K562 (cell line): Measurements from ENCODE around the gene TMOD2. TPM values are rescaled to one million over a fixed set of nuclear protein-coding genes. Genes with fewer than 3 reads are reported as not detected.

Source experiments
- ATF7 ChIP-seq: fragments of 450-650 bp; IDR thresholded peaks from 2 replicates; pipeline ENCODE4 v1.7.1; 2014; ENCODE audit warnings: mild to moderate bottlenecking, moderate library complexity
- BCL6 ChIP-seq: fragments of 250-450 bp; sonication (Bioruptor Pico); IDR thresholded peaks from 2 replicates; pipeline ENCODE4 v1.4.0; 2020
- BRF1 ChIP-seq: IDR thresholded peaks from 3 replicates; pipeline ENCODE4 v1.6.1; 2011; ENCODE audit warnings: borderline replicate concordance, mild to moderate bottlenecking; ENCODE audit not compliant: insufficient read length; ENCODE audit errors: extremely low read depth
- EWSR1 ChIP-seq: fragments of 450-650 bp; IDR thresholded peaks from 2 replicates; pipeline ENCODE4 v1.6.1; 2018; ENCODE audit warnings: borderline replicate concordance, mild to moderate bottlenecking, low read depth, moderate library complexity; ENCODE audit not compliant: partially characterized antibody
- FOXJ3 ChIP-seq: sonication (generic); formaldehyde crosslinking; IDR thresholded peaks from 2 replicates; pipeline ENCODE4 v1.4.0; 2020; ENCODE audit warnings: mild to moderate bottlenecking, missing genetic modification reagents
- HSF4 ChIP-seq: fragments of 250-450 bp; sonication (Bioruptor Pico); IDR thresholded peaks from 2 replicates; pipeline ENCODE4 v2.1.2; 2022; ENCODE audit warnings: mild to moderate bottlenecking, moderate library complexity, borderline replicate concordance
- ILK ChIP-seq: fragments of 450-650 bp; IDR thresholded peaks from 2 replicates; pipeline ENCODE4 v1.6.1; 2016; ENCODE audit warnings: missing genetic modification characterization, low read depth, mild to moderate bottlenecking, missing compliant biosample characterization, moderate library complexity, borderline replicate concordance
- JUND ChIP-seq, 2 experiments: IDR thresholded peaks; 2 replicates in 1 of 2; 3 replicates in 1 of 2; pipeline ENCODE4 v1.6.1; 2011; ENCODE audit warnings: borderline replicate concordance in 2 of 2, low read depth in 2 of 2, low read length in 2 of 2, improper control_type of control experiment in 1 of 2, missing biosample characterization in 1 of 2, missing genetic modification characterization in 1 of 2, missing genetic modification reagents in 1 of 2
- KDM1A ChIP-seq, 2 experiments: fragments of 450-650 bp; IDR thresholded peaks; 2 replicates each; pipeline ENCODE4 v1.6.1; 2016; ENCODE audit warnings: mild to moderate bottlenecking in 2 of 2
- LARP7 ChIP-seq: fragments of 450-650 bp; IDR thresholded peaks from 2 replicates; pipeline ENCODE4 v1.6.1; 2016
- MEF2A ChIP-seq: IDR thresholded peaks from 2 replicates; pipeline ENCODE4 v1.6.1; 2011; ENCODE audit warnings: low read depth, mild to moderate bottlenecking, low read length, moderate library complexity; ENCODE audit not compliant: control insufficient read depth
- MYC ChIP-seq, 2 experiments: fragments of 250-450 bp in 1 of 2; sonication (Bioruptor Pico) in 1 of 2; IDR thresholded peaks; 2 replicates each; pipeline versions ENCODE4 v1.5.1 to v1.6.1; 2012 to 2021; ENCODE audit warnings: low read depth in 2 of 2, borderline replicate concordance in 1 of 2, improper control_type of control experiment in 1 of 2, low read length in 1 of 2, mild to moderate bottlenecking in 1 of 2, moderate library complexity in 1 of 2
- PML ChIP-seq: IDR thresholded peaks from 2 replicates; pipeline ENCODE4 v1.6.1; 2012; ENCODE audit warnings: low read length, inconsistent platforms
- RFX5 ChIP-seq: IDR thresholded peaks from 2 replicates; pipeline ENCODE4 v1.6.1; 2011; ENCODE audit warnings: low read depth, mild to moderate bottlenecking, improper control_type of control experiment, low read length
- SIX5 ChIP-seq, 2 experiments: IDR thresholded peaks; 2 replicates each; pipeline ENCODE4 v1.6.1; 2011; ENCODE audit warnings: low read length in 2 of 2, borderline replicate concordance in 1 of 2, low read depth in 1 of 2, mild to moderate bottlenecking in 1 of 2, moderate library complexity in 1 of 2; ENCODE audit not compliant: insufficient read depth in 1 of 2
- ZKSCAN3 ChIP-seq: fragments of 250-450 bp; sonication (Bioruptor Pico); IDR thresholded peaks from 2 replicates; pipeline ENCODE4 v1.4.0; 2020
- ZNF3 ChIP-seq: fragments of 250-450 bp; sonication (Bioruptor Pico); IDR thresholded peaks from 2 replicates; pipeline ENCODE4 v1.5.0; 2021; ENCODE audit warnings: mild to moderate bottlenecking, moderate library complexity
- polyA plus RNA-seq, 8 experiments: library from polyadenylated mRNA; depleted of rRNA in 4 of 8; stranded (reverse) in 5 of 8; unstranded in 3 of 8; fragments of >200 nt; fragmentation: Nextera tagmentation in 2 of 8; fragmentation: Illumina TruSeq in 1 of 8; extraction: Ambion mirVana in 2 of 8; extraction: Trizol in 1 of 8; gene quantifications; 2 replicates each; pipeline versions ENCODE4 v1.2.1 to v1.2.3, GENCODE V29; 2011 to 2014; ENCODE audit warnings: inconsistent platforms in 1 of 8, missing spikeins in 1 of 8
- total RNA-seq, 7 experiments: library from RNA; depleted of rRNA in 6 of 7; stranded (reverse); fragments of >200 nt in 6 of 7; fragmentation: Illumina TruSeq in 2 of 7; extraction: Trizol in 2 of 7; gene quantifications; 2 replicates each; pipeline versions ENCODE4 v1.2.1 to v1.2.3, GENCODE V29; 2011 to 2021; ENCODE audit warnings: low replicate concordance in 1 of 7
- TF ChIP-seq, protein P1 (sequence below): fragments of 250-450 bp; sonication (Bioruptor Pico); IDR thresholded peaks from 2 replicates; pipeline ENCODE4 v1.4.0; 2020; ENCODE audit warnings: mild to moderate bottlenecking, moderate library complexity
- TF ChIP-seq, protein P2 (sequence below): fragments of 450-650 bp; IDR thresholded peaks from 2 replicates; pipeline ENCODE4 v1.6.1; 2016

TMOD2 gene
- total and polyA plus RNA-seq, 9 of the 15 experiments (the other 6 are each of a cell fraction or from before 2014, with no cell fraction given): 0.49 to 3.8 (median 3.0) TPM

DNA sequence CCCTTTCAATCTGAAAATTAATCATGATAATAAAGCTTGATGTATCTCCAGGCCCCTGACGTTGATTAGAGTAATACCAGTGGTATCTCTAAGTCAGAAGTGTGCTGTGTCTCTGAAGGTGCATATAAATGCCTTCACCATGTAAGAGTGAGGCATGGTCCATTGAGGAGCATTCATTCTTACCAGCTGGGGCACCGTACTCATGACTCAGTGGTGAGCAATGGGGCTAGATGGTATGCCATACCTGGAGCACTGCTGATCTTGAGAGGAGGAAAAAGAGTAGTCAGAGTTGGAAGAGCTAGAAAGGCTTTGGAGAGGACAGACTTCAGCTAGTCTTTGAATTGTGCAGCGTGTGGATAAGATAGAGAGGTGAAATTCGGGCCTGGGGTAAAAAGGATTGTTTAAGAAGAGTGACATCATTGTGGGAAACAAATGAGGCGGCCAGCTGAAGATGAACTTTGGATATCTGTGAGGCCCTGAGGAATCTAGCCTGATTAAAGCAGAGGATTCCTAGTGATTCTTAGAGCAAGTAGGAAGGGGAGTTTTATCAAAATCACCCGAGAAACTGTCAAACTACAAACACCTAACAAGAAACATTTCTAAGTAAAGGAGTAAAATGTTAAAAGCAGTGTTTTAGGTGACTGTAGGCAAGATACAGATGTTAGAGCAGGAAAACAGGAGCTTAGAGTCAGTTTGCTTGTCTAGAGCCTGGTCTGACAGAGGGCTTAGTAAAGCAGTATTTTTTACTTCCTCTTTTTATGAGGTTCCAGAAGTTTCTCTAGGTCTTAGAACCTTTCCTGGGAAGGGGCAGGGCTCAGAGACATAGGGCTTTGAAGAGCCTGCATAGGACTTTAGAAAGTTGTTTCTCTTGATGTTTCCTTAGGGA is 91.7 kb downstream of the TMOD2 start (continued):
- TF ChIP-seq, protein P1, sequence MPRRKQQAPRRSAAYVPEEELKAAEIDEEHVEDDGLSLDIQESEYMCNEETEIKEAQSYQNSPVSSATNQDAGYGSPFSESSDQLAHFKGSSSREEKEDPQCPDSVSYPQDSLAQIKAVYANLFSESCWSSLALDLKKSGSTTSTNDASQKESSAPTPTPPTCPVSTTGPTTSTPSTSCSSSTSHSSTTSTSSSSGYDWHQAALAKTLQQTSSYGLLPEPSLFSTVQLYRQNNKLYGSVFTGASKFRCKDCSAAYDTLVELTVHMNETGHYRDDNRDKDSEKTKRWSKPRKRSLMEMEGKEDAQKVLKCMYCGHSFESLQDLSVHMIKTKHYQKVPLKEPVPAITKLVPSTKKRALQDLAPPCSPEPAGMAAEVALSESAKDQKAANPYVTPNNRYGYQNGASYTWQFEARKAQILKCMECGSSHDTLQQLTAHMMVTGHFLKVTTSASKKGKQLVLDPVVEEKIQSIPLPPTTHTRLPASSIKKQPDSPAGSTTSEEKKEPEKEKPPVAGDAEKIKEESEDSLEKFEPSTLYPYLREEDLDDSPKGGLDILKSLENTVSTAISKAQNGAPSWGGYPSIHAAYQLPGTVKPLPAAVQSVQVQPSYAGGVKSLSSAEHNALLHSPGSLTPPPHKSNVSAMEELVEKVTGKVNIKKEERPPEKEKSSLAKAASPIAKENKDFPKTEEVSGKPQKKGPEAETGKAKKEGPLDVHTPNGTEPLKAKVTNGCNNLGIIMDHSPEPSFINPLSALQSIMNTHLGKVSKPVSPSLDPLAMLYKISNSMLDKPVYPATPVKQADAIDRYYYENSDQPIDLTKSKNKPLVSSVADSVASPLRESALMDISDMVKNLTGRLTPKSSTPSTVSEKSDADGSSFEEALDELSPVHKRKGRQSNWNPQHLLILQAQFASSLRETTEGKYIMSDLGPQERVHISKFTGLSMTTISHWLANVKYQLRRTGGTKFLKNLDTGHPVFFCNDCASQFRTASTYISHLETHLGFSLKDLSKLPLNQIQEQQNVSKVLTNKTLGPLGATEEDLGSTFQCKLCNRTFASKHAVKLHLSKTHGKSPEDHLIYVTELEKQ (CRISPR knock-in tag): no peak
- TF ChIP-seq ILK (tag) (no peak), MYC (IDR thresholded peaks at IDR 0.05; ENCODE audit: low read depth, low read length) (no peak), MYC (CRISPR knock-in tag; IDR thresholded peaks at IDR 0.05; ENCODE audit: borderline replicate concordance, low read depth) (no peak), KDM1A (IDR thresholded peaks at IDR 0.05) (no peak), ZKSCAN3 (CRISPR knock-in tag) (no peak), EWSR1 (no peak), LARP7 (no peak), PML (no peak), JUND (IDR thresholded peaks at IDR 0.05; ENCODE audit: borderline replicate concordance, low read depth, low read length) (no peak), JUND (tag; IDR thresholded peaks at IDR 0.05; ENCODE audit: borderline replicate concordance, low read depth, low read length) (peak; percentile 78; the same call in 2 of the 3 replicates), MEF2A (no peak), HSF4 (CRISPR knock-in tag) (no peak), FOXJ3 (no peak), BRF1 (no peak), ZNF3 (CRISPR knock-in tag) (no peak), BCL6 (no peak), ATF7 (peak; percentile 90), SIX5 (IDR thresholded peaks at IDR 0.05; ENCODE audit: borderline replicate concordance in 1 of 2, insufficient read depth in 1 of 2, low read depth in 1 of 2, low read length in 2 of 2) (no peak), RFX5 (no peak)
- TF ChIP-seq, protein P2, sequence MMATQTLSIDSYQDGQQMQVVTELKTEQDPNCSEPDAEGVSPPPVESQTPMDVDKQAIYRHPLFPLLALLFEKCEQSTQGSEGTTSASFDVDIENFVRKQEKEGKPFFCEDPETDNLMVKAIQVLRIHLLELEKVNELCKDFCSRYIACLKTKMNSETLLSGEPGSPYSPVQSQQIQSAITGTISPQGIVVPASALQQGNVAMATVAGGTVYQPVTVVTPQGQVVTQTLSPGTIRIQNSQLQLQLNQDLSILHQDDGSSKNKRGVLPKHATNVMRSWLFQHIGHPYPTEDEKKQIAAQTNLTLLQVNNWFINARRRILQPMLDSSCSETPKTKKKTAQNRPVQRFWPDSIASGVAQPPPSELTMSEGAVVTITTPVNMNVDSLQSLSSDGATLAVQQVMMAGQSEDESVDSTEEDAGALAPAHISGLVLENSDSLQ: 0 out of 2 replicates have a peak, but pooled peaks have one; percentile 5
